Cerebellar nuclear complex (tissue), 1 donor: Measurements from ENCODE around the gene CDC73.
"Not testable (repeated sequence)": the region's sequence is repeated elsewhere in the genome, so short reads cannot be mapped to it uniquely, and the experiment has no call there.

Experiments
- DNase-seq, 2 experiments: peaks; one replicate each; lab custom pipeline; 2025; lab: John Stamatoyannopoulos, UW

Gene CDC73

DNA sequence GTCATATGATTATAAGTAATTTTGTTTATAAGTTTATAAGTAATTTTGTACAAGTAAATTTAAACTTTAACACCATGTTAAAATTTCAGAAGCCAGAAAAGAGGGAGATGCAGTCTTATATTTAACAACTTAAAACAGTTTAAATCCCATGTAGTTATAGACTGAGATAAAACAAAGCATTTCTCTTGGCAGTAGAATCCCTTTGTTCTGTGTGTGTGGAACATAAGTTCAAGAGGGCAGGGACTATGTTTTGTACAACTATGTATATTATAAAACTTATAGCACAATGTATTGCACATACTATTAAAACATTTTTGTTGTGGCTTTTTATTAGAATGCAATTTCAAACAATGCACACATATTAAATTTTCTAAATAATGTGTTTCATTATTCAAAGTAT lies 109.3 kb downstream of the CDC73 start:
- DNase-seq: not testable (repeated sequence)

DNA sequence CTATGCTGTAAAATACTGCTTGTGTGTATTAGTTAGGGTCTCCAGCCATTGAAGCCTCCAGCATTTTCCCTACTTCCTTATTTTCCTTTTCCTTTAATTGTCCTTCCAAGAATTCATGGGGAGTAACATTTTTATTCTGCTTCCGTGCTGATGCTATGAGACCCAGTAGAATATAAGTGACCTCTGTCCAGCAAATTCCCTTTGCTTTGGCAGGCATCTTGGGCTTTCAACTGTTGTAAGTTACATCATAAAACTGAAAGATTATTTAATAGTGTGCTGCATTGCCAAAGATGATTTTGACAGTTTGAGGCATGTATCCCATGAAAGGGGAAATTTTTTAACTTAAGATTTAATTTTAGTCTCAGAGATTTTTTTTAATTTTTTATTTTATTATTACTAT lies 112.7 kb downstream of the CDC73 start:
- no peak for DNase-seq

DNA sequence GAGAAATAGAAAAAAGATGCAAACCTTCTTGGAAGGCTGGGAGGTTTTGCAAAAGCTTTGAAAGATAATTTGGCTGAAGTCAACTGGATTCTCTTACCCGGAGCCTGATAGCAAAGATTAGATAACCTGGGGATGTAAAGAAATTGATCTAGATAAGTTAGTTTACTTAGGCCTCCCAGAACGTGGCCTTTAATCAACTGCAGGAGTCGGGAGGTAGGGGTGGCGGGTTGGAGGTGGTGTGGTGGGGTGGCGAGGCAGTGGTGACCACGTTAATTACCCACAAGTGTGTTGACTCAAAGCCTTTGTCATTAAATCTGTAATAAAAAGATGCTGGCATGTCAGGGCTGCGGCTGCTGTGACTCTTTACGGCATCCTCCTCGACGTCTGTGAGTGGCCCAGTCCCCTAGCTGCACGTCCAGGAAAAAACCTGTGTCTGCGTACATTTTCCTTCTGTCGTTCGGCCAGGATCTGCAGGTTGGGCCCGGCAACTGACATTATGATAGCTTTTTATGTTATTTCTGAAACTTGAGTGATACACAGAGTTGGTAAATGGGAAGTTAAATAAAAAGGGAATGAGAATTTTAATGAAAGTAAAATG lies 115.6 kb downstream of the CDC73 start:
- no peak for DNase-seq

DNA sequence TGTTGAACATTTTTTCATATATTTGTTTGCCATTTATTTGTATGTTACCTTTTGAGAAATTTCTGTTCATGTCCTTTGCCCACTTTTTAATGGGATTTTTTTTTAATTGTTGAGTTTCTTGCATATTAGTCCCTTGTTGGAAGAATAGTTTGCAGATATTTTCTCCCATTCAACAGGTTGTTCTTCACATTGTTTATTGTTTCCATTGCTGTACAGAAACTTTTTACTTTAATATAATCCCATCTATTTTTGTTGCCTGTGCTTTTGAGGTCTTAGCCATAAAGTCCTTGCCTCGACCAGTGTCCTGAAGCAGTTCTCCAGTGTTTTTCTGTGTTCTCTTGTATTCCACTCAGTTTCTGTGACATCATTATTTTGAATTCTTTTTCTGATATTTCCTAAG lies 118.8 kb downstream of the CDC73 start:
- DNase-seq: no peak

DNA sequence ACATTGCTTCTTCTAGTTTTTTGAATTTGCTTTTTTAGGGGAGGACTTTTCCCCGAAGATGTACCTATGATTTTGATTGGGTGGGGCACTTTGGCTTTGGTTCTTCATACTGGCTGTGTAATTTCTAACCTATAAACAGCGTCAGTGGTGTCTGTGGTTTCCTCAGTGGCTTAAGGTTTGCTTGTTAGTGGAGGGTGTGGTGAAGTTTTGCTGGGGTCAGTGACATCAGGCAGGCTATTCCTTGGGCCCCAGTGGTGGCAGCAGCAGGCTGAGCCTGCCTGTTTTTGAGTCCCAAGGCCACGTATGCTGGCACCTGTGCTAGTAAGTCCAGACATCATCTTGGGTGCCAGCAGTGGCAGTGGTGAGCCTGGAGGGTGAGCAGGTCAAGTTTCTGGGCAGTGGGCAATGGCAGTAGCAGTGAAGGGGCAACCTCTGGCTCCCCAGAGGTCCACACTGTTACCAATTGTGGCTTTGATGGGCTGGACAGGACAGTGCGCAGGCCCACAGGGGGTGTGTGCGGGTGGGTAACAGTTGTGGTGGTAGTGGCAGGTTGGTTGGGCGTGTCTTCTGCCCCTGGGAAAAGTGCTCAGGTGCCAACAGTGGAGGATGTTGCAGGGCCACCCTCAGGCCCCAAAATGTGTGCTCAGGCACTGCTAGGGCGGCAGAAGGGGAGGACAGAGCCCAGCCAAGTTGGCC lies 119.4 kb downstream of the CDC73 start:
- no peak for DNase-seq

DNA sequence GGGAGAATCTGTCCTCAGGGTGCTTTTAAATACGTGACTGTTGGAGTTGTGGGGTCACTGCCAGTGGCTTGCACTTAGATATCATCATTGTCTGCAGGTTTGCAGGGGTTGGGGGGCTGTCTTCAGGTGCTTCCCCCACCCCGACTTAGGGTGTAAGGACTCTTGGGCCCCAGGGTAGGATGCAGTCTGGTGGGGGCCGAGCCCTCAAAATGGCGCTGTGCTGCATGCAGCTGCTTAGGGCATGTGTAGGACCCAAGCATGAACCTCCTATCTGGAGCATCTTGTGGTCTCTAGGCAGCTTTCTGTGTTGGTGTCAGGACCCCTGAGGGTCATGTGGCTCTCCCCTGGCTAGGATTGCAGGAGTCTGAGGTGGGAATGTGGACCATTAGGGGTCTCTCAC lies 120.2 kb downstream of the CDC73 start:
- DNase-seq: no peak

DNA sequence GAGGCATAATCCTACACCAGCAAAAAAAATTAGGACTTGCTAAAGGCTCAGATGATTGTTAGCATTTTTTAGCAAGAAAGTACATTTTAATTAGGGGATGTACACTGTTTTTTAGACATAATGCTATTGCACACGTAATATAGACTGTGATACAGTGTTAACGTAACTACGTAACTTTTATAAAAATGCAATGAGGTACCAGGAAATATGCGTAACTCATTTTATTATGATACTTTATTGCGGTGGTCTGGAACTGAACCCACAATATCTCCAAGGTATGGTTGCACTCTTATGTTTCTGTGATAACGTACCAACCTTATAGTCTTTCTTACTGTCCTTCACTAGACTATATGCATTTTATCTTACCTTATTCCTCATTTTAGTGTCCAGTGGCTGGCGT lies 127.4 kb downstream of the CDC73 start:
- no peak for DNase-seq

DNA sequence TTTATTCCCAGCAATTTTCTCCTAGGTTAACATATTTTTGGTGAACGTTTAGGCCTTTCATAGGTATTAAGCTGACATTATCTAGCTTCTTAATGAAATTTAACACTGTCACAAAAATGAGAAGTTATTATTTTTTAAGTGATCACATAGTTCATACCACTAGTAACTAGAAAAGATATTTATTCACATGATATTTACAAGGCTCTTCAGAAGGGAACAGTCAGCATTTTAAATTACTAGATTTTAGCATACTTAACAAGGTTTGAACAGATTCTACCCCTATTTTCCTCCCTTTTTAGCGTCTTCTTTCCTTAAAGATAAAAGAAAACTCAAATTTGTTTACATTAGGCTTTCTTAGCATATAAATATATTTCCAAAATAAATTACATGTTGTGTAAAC lies 130.1 kb downstream of the CDC73 start:
- no peak for DNase-seq

DNA sequence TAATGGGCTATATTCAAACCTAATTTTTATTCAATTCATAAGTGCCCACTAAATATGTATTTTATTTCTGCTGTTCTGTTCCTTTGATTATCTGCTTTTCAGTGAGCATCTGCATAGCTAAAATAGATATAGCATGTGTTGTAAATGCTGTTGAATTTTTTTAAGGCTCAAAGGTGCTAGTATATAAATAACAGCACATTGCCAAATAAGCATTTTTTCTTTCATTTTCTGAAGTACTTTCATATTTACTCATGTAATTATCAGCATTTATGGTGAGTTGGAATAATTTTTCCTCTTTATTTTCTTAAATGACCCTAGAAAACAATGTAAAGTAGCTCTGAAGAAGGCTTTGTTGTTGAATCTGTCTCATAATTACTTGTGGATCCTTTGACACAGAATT lies 134.2 kb downstream of the CDC73 start:
- no peak for DNase-seq

DNA sequence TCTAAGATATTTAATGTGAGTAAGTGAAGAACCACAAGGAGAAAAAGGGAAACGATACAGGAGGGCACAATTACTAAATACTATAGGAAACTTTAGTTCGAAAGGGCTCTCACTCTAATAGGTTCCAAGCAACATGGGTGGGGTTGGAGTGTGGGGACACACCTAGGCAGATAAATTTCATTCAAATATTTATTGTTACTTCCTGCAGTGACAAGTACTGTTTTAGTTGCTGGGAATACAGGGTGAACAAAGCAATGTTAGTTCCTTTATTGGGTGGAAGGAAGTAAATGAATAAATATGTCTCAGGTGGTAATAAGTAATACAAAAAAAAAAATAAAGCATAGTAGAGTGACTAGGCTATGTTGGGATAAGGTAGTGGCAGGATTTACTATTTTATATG lies 137.8 kb downstream of the CDC73 start:
- no peak for DNase-seq

DNA sequence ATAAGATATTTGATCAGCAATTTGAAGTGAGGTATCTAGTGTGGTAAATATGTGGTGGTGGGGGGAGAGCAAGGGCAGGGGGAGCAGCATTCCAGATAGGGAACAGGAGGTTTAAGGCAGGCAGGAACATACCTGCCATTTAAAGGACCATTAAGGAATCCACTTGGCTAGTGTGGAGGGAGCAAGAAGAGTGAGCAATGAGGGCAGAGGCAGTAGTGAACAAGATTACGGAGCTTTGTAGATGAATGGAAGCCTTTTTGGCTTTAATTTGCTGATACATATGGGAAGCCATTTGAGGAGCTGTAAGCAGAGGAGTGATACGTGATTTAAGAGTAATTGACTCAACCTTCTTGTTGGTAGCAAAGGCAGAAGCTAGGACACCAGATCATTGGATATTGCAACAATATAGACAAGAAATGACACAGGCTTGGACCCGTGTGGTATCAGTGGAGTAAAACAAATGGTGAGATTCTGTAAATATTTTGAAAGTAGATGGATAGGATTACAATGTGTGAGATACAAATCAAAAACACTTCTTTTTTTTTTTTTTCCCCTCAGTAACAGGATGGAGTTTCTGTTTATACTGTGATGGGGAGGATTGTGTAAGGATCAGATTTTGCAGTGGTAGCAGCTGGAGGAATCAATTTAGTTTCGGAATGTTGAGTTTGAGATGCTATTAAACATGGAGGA lies 138.4 kb downstream of the CDC73 start:
- no peak for DNase-seq

DNA sequence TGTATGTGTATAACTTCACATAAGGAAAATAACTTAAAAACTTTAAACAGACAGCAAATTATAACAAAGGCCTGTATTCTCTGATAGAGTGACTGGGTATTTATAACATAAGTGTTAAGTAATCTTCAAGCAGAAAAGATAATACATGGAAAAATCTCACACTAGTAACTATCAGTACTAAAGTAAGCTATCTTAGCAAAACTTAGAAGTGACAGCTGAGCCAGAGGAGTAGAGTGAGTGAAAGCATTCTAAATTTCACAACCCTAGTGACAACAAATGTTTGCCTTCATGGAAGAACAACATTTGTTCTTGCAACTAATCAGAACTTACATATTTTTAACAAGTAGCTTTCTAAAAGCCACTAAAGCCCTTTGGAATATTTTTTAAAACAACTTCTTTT lies 139.1 kb downstream of the CDC73 start:
- no peak for DNase-seq

DNA sequence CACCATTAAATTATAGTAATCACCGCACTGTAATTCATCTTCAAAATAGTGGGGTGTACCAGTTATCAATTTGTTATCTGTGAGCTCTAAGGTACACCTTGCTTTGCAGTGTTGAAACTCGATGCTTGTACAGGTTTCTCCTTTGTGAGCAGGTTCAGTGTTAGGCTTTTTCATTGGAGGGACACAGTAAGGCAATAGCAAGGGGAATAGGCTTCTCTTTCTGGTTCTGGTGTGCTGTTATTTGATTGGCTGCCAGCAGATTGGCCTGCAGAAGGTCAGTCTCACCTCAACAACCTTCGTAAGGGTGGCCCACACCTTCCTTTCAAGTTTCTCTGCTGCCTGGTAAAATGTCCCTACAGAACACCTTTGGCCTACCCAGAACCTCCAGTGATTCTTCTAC lies 140.8 kb downstream of the CDC73 start:
- no peak for DNase-seq

DNA sequence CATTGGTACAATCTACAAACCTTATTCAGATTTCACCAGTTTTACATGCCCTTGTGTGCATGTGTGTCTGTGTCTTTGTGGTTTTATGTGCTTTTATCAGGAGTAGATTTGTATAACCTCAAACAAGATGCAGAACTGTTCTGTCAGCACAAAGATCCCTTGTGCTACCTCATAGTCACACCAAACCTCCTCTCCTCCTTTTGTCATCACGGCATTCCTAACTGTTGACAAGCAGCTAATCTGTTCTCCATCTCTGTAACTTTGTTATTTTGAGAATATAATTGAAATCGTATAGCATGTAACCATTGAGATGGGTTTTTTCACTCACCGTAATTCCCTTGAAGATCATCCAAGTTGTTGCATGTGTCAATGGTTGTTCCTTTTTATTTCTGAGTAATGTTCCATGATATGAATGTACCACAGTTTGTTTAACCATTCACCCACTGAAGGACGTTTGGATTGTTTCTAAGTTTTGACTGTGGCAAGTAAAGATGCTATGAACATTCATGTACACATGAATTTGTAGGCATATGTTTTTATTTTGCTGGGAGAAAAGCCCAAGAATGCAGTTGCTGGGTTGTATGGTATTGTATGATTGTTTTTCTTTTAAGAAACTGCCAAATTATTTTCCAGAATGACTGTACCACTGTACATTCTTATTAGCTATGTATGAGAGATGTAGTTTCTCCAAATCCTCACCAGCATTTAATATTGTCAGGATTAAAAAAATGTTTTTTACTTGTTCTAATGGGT lies 142.7 kb downstream of the CDC73 start:
- no peak for DNase-seq

DNA sequence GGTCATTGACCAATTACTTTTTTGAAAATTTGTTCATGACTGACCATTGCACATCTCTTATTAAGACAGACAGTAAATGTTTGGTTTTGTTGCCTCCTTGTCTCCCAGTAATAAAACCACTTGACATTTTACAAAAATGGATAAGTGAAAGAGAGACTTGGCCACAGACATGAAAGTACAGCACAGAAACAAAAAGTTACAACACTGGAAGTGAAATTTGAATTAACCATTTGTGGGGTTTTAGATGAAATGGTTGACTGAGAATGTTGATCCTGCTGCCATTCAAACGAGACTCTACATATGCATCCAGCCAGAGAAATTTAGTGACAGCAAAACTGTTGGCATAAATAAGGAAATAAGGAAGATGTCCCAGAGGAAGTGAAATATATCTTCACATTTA lies 143.9 kb downstream of the CDC73 start:
- no peak for DNase-seq

DNA sequence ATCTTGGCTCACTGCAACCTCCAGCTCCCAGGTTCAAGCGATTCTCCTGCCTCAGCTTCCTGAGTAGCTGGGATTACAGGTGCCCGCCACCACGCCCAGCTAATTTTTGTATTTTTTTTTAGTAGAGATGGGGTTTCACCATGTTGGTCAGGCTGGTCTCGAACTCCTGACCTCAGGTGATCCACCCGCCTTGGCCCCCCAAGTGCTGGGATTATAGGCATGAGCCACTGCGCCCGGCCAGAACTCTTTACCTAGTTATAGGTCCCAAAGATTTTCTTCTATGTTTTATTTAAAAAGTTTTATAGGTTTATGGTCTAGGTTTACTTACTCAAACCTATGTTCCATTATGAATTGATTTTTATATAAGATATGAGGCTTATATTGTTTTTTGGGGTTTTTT lies 145.0 kb downstream of the CDC73 start:
- DNase-seq: not testable (repeated sequence)

DNA sequence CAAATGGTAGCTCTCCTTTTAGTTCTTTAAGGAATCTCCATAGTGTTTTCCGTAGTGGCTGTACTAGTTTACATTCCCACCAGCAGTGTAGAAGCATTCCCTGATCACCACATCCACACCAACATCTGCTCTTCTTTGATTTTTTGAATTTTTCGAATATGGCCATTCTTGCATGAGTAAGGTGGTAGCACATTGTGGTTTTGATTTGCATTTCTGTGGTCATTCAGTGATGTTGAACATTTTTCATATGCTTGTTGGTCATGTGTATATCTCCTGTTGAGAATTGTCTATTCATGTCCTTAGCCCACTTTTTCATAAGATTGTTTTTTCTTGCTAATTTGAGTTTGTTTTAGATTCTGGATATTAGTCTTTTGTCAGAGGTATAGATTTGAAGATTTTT lies 149.2 kb downstream of the CDC73 start:
- no peak for DNase-seq

DNA sequence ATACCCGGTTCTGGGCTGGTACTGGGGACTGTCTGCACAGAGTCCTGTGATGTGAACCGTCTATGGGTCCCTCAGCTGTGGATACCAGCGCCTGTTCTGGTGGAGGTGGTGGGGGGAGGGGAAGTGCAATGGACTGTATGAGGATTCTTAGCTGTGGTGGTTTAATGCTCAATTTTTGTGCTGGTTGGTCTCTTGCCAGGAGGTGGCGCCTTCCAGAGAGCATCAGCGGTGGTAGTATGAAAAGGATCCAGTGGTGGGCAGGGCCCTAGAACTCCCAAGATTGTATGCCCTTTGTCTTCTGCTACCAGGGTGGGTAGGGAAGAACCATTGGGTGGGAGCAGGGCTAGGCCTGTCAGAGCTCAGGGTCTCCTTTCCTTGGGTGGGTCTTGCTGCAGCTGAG lies 153.9 kb downstream of the CDC73 start:
- no peak for DNase-seq

DNA sequence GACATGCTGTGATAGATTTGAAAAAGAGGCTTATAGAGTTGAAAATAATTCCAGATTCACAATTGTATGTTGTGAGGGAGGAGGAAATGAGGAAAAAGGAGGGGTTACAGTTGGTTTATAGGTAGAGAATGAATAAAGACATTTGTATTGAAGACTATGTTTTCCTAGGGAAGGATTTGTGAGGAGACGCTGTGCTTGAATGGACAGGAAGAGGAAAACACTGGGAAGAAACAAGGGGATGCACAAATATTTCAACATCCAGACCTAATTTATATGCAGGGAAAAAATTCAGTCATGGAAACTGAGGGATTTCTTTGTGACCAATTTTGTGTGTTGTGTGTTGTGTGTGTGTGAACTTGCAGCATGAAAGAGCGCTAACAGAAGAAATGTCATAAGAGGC lies 157.1 kb downstream of the CDC73 start:
- no peak for DNase-seq

DNA sequence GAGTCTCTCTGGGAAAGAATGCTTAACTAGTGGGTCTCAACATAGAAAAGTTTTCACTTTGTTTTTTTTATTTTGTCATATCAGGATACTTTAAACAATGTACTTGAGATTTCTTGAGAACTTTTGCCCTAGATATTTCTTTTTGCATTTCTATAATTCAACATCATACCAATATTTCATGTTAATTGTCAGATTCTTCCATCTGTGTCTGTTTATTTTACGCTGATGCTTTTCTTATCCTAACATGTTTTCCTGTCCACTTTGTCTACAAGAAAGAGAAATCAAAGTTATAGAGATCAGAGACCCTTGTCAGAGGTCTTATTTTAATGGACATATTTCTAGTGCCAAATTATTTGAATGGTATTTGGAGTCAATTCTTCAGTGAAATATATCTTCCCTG lies 160.1 kb downstream of the CDC73 start:
- no peak for DNase-seq

DNA sequence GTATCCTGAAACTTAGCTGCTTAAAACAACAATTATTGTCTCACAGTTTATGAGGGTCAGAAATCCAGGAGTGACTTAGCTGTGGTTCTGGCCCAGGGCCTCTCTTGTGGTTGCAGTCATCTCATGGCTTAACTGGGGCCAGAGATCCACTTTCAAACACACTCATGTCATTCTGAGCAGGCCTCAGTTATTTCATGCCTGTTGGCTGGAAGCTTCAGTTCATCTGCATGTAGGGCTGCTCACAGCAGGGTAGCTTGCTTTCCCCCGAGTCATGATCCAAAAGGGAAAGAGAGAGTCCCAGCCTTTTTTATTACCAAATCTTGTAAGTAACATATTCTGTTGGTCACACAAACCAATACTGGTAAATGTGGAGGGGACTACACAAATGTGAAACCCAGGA lies 161.2 kb downstream of the CDC73 start:
- DNase-seq: no peak

DNA sequence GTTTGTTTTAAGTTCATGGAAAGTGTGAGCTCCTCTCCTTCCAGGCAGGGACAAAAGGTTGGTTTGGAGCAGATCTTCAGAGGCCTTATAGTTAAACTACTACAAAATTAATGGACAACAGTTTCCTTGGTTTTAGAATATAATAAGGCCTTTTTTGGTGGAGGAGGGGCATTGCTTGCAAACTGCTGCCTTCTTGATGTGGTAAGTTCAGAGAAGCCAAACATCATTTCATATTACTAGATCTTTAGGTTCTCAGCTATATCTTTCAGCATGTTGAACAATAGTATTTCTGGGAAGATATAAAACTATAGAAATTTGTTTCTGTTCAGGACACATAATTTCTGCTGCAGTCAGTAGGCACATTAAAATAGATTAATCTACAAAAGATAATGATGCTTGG lies 162.4 kb downstream of the CDC73 start:
- DNase-seq: no peak

DNA sequence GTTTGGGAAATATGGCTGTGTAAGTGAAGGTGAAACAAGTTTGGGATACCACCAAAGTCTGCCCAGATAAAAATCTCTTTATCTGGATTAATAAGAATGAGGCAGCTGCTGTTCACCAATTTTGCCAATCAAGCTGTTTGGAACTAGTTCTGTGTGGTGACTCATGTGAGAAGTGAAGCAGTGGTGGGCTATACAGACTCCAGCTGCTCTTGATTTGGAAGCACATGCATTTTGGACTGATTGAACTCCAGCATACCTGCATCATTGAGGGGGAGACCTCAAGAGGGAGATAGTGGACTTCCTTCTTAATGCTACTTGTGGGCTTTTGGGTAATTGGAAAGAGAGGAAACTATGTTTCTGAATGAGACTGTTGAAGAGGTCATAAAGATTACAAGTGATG lies 163.8 kb downstream of the CDC73 start:
- DNase-seq: no peak
